Colonic mucosa (tissue), 4 donors: ENCODE data around the gene SUMO2. TPM values are rescaled to one million over a fixed set of nuclear protein-coding genes. Genes with fewer than 3 reads are reported as not detected.

Source experiments
- DNase-seq: peaks from one replicate; pipeline ENCODE4 v3.0.0-alpha.2; 2020
- H3K27ac ChIP-seq: fragments of 200-600 bp; one replicate; pipeline ENCODE4 v1.8.0; 2021
- H3K27me3 ChIP-seq: fragments of 200-600 bp; one replicate; pipeline ENCODE4 v1.8.0; 2021
- H3K36me3 ChIP-seq: fragments of 200-600 bp; one replicate; pipeline ENCODE4 v1.8.0; 2021
- H3K4me1 ChIP-seq: fragments of 200-600 bp; one replicate; pipeline ENCODE4 v1.8.0; 2021; ENCODE audit warnings: mild to moderate bottlenecking
- H3K4me3 ChIP-seq: fragments of 200-600 bp; one replicate; pipeline ENCODE4 v1.8.0; 2021
- H3K9ac ChIP-seq, 2 donors: one replicate each; pipeline ENCODE4 v1.7.0; 2013; ENCODE audit warnings: control low read depth in 2 of 2, low read depth in 2 of 2, low read length in 2 of 2
- H3K9me3 ChIP-seq: fragments of 200-600 bp; one replicate; pipeline ENCODE4 v1.8.0; 2021
- CTCF ChIP-seq: fragments of 200-600 bp; IDR thresholded peaks from one replicate; pipeline ENCODE4 v1.8.0; 2022; ENCODE audit warnings: antibody characterized with exemption, mild to moderate bottlenecking
- intact Hi-C: fragments of 100-400 bp; cut with DNase I; formaldehyde crosslinking; loops from one replicate; pipeline ENCODE4 v1.14.1; 2022
- total RNA-seq, 2 donors: library from RNA; stranded (reverse); fragmentation: NEBNext Ultra II Directional in 1 of 2; extraction: Animal tissue kit (Norgen Biotek cat#: 25700) in 1 of 2; gene quantifications; one replicate each; pipeline ENCODE4 v1.2.1, GENCODE V29; 2021
- donor health status: healthy.
- donor health status: DM: no; HTN: no; CAD: no.
- donor health status: DM: no; HTN: no; CAD: no.

SUMO2 gene
- total RNA-seq, 2 donors from 2014 or later = 298 to 319 TPM

- no peak for TF ChIP-seq CTCF
- no peaks in the 10 kb centered on the region for H3K36me3 ChIP-seq
- H3K4me1 ChIP-seq = peaks cover 9% of the 10 kb centered on the region
- intact Hi-C loops = no loop called here
- H3K27me3 ChIP-seq = no peaks in the 10 kb centered on the region
- no peak for DNase-seq
- H3K9me3 ChIP-seq = no peaks in the 10 kb centered on the region
- no peak overlapping the region for H3K4me3 ChIP-seq
- H3K27ac ChIP-seq = no peak overlapping the region
- no peak overlapping the region for H3K9ac ChIP-seq
Measured at GRCh38 chr17:75151930-75152329, 30.8 kb downstream of the SUMO2 start.

GRCh38 chr17:75147878-75148546 is 34.7 kb downstream of the SUMO2 start:
- Histone ChIP-seq H3K9ac (no peak overlapping the region), H3K36me3 (peaks cover 30% of the 10 kb centered on the region), H3K4me3 (no peak overlapping the region), H3K4me1 (peaks cover 3% of the 10 kb centered on the region), H3K27ac (peak overlapping the region; percentile 65), H3K9me3 (no peaks in the 10 kb centered on the region), H3K27me3 (no peaks in the 10 kb centered on the region)
- TF ChIP-seq CTCF = no peak
- intact Hi-C loops = no loop called here
- no peak for DNase-seq

GRCh38 chr17:75146592-75146991 is 36.2 kb downstream of the SUMO2 start:
- TF ChIP-seq CTCF = no peak
- no peaks in the 10 kb centered on the region for H3K4me1 ChIP-seq
- no peak overlapping the region for H3K27ac ChIP-seq
- intact Hi-C loops = no loop called here
- peaks cover 34% of the 10 kb centered on the region for H3K36me3 ChIP-seq
- no peaks in the 10 kb centered on the region for H3K9me3 ChIP-seq
- no peaks in the 10 kb centered on the region for H3K27me3 ChIP-seq
- no peak overlapping the region for H3K4me3 ChIP-seq
- H3K9ac ChIP-seq = no peak overlapping the region
- no peak for DNase-seq

GRCh38 chr17:75144816-75145512 is 37.8 kb downstream of the SUMO2 start:
- H3K36me3 ChIP-seq = peaks cover 34% of the 10 kb centered on the region

More at GRCh38 chr17:75144816-75145512, 37.8 kb downstream of the SUMO2 start:
- no peaks in the 10 kb centered on the region for H3K9me3 ChIP-seq
- no peaks in the 10 kb centered on the region for H3K4me1 ChIP-seq
- H3K27ac ChIP-seq = no peak overlapping the region
- H3K4me3 ChIP-seq = no peak overlapping the region
- intact Hi-C loops = no loop called here
- TF ChIP-seq CTCF = no peak
- H3K27me3 ChIP-seq = no peaks in the 10 kb centered on the region
- H3K9ac ChIP-seq = no peak overlapping the region
- no peak for DNase-seq
